ENCODE data around the gene UNC119B.
A peak's percentile ranks its signal among the peaks of the same experiment; 100 is the strongest.

UNC119B gene

GRCh38 chr12:120758798-120759590 is 48.7 kb downstream of the UNC119B start:
- no peak for DNase-seq (ENCODE audit: low read depth in 2 of 2)
- TF ChIP-seq CTCF (IDR thresholded peaks at IDR 0.05; ENCODE audit: low read depth, low read length): no peak
- H3K4me3 ChIP-seq (replicated peaks in 1 of 2; ENCODE audit: low read depth in 2 of 2, low read length in 2 of 2): no peak overlapping the region

- TF ChIP-seq CTCF (IDR thresholded peaks at IDR 0.05; ENCODE audit: low read depth, low read length): no peak
- DNase-seq (ENCODE audit: low read depth in 2 of 2): no peak
- no peak overlapping the region for H3K4me3 ChIP-seq (replicated peaks in 1 of 2; ENCODE audit: low read depth in 2 of 2, low read length in 2 of 2)
Measured at GRCh38 chr12:120759591-120760348, 49.5 kb downstream of the UNC119B start.

- no peak for TF ChIP-seq CTCF (IDR thresholded peaks at IDR 0.05; ENCODE audit: low read depth, low read length)
- H3K4me3 ChIP-seq (replicated peaks in 1 of 2; ENCODE audit: low read depth in 2 of 2, low read length in 2 of 2): no peak overlapping the region
- no peak for DNase-seq (ENCODE audit: low read depth in 2 of 2)
Measured at GRCh38 chr12:120760349-120761254, 50.3 kb downstream of the UNC119B start.

- peak; percentile 78 to 84 for DNase-seq (ENCODE audit: low read depth in 2 of 2)
- TF ChIP-seq CTCF (IDR thresholded peaks at IDR 0.05; ENCODE audit: low read depth, low read length): no peak
- H3K4me3 ChIP-seq (replicated peaks in 1 of 2; ENCODE audit: low read depth in 2 of 2, low read length in 2 of 2): no peak overlapping the region
Measured at GRCh38 chr12:120761519-120761934, 51.3 kb downstream of the UNC119B start.

- TF ChIP-seq CTCF (IDR thresholded peaks at IDR 0.05; ENCODE audit: low read depth, low read length): no peak
- no peak overlapping the region for H3K4me3 ChIP-seq (replicated peaks in 1 of 2; ENCODE audit: low read depth in 2 of 2, low read length in 2 of 2)
- peak in 1 of 2 donors; percentile 42 for DNase-seq (ENCODE audit: low read depth in 2 of 2)
Measured at GRCh38 chr12:120762086-120762485, 51.8 kb downstream of the UNC119B start.

GRCh38 chr12:120763250-120763649 is 53.0 kb downstream of the UNC119B start:
- no peak for DNase-seq (ENCODE audit: low read depth in 2 of 2)
- no peak overlapping the region for H3K4me3 ChIP-seq (replicated peaks in 1 of 2; ENCODE audit: low read depth in 2 of 2, low read length in 2 of 2)
- no peak for TF ChIP-seq CTCF (IDR thresholded peaks at IDR 0.05; ENCODE audit: low read depth, low read length)
